ENCODE data around the gene SYNPO2. TPM values are rescaled to one million over a fixed set of nuclear protein-coding genes. Genes with fewer than 3 reads are reported as not detected.
A peak's percentile ranks its signal among the peaks of the same experiment; 100 is the strongest.

The SYNPO2 gene
- total RNA-seq, 1 experiment from 2014 or later = 0.93 TPM

DNA sequence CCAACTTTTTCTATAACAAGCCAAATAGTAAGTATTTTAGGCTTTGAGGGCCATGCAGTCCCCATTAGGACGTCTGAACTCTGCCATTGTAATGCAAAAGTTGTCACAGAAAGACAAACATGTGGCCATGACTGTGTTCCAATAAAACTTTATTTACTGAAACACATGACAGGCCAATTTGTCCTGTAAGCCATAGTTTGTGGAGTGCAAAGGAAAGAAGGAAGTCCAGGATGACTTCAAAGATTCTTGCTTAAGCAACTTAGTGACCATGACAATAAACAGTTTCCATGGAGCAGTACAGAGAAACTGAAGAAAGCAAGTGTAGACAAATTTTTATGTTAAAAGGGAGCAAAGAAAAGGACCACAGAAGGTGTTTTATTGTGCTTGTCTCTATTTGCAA lies 212.0 kb downstream of the SYNPO2 start:
- ChIA-PET CTCF (no interaction called here), RAD21 (ENCODE audit: low non-redundant PET in 1 of 2, low total read pairs in 2 of 2, uncharacterized antibody in 2 of 2, unreplicated experiment in 2 of 2) (no interaction called here), POLR2A (interaction anchor here (0.7 kb wide), 1 partner anchor 1353 kb away, joined by 4 read pairs; no protein-coding TSS in a partner anchor)
- no peak overlapping the region for H3K9ac ChIP-seq (ENCODE audit: low read length)
- H2AFZ ChIP-seq (ENCODE audit: low read depth, low read length, poor library complexity, severe bottlenecking) = peak overlapping the region; percentile 30
- no peaks in the 10 kb centered on the region for H3K9me2 ChIP-seq (ENCODE audit: insufficient read depth)
- no TSS peak for BruUV-seq (replicated peaks)
- peaks cover 3 to 19% of the 10 kb centered on the region in 2 experiments; a peak in 3 of 4 replicates for H3K4me1 ChIP-seq (ENCODE audit: control insufficient read depth in 1 of 2, insufficient read depth in 2 of 2, low read length in 2 of 2)
- ATAC-seq (no peak), DNase-seq (ENCODE audit: low read depth, low spot score) (no peak)
- H3K36me3 ChIP-seq (ENCODE audit: control insufficient read depth in 1 of 2, insufficient read depth in 2 of 2, low read length in 2 of 2) = no peaks in the 10 kb centered on the region
- intact Hi-C loops (cut with micrococcal nuclease) = loop anchor here (5.0 kb wide), 1 partner anchor 112 kb away; the partner anchor contains the start of gene USP53
- H3K4me2 ChIP-seq (ENCODE audit: low read length) = no peak overlapping the region
- no peaks in the 10 kb centered on the region for H3K79me2 ChIP-seq (ENCODE audit: insufficient read depth, low read length)
- no peak overlapping the region for H3K4me3 ChIP-seq (replicated peaks in 1 of 2; ENCODE audit: low read depth in 1 of 2, low read length in 2 of 2)
- no peak for TF ChIP-seq SIN3A (IDR thresholded peaks at IDR 0.05; ENCODE audit: low read depth)
- no peak for TF ChIP-seq EZH2phosphoT487 (IDR thresholded peaks at IDR 0.05; ENCODE audit: borderline replicate concordance)
- TF ChIP-seq EZH2 (IDR thresholded peaks at IDR 0.05) = no peak
- TF ChIP-seq SRF (IDR thresholded peaks at IDR 0.05; ENCODE audit: low read depth) = no peak
- TF ChIP-seq POLR2AphosphoS5 (IDR thresholded peaks at IDR 0.05; ENCODE audit: low read depth, low read length) = no peak
- no peak for TF ChIP-seq TCF7L2 (IDR thresholded peaks at IDR 0.05; ENCODE audit: borderline replicate concordance, extremely low read depth, insufficient read depth, insufficient read length)
- TF ChIP-seq, protein P1, sequence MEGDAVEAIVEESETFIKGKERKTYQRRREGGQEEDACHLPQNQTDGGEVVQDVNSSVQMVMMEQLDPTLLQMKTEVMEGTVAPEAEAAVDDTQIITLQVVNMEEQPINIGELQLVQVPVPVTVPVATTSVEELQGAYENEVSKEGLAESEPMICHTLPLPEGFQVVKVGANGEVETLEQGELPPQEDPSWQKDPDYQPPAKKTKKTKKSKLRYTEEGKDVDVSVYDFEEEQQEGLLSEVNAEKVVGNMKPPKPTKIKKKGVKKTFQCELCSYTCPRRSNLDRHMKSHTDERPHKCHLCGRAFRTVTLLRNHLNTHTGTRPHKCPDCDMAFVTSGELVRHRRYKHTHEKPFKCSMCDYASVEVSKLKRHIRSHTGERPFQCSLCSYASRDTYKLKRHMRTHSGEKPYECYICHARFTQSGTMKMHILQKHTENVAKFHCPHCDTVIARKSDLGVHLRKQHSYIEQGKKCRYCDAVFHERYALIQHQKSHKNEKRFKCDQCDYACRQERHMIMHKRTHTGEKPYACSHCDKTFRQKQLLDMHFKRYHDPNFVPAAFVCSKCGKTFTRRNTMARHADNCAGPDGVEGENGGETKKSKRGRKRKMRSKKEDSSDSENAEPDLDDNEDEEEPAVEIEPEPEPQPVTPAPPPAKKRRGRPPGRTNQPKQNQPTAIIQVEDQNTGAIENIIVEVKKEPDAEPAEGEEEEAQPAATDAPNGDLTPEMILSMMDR (IDR thresholded peaks at IDR 0.05 in 2 of 3, conservative IDR thresholded peaks at IDR 0.05 in 1 of 3; ENCODE audit: borderline replicate concordance in 1 of 3, insufficient read depth in 1 of 3, low read depth in 2 of 3, low read length in 2 of 3) = no peak
- no peak for TF ChIP-seq CBX3 (IDR thresholded peaks at IDR 0.05; ENCODE audit: low read depth)
- no peak for TF ChIP-seq POLR2A (IDR thresholded peaks at IDR 0.05; ENCODE audit: borderline replicate concordance, extremely low read depth, insufficient read depth, insufficient read length)
- TF ChIP-seq, protein P2, sequence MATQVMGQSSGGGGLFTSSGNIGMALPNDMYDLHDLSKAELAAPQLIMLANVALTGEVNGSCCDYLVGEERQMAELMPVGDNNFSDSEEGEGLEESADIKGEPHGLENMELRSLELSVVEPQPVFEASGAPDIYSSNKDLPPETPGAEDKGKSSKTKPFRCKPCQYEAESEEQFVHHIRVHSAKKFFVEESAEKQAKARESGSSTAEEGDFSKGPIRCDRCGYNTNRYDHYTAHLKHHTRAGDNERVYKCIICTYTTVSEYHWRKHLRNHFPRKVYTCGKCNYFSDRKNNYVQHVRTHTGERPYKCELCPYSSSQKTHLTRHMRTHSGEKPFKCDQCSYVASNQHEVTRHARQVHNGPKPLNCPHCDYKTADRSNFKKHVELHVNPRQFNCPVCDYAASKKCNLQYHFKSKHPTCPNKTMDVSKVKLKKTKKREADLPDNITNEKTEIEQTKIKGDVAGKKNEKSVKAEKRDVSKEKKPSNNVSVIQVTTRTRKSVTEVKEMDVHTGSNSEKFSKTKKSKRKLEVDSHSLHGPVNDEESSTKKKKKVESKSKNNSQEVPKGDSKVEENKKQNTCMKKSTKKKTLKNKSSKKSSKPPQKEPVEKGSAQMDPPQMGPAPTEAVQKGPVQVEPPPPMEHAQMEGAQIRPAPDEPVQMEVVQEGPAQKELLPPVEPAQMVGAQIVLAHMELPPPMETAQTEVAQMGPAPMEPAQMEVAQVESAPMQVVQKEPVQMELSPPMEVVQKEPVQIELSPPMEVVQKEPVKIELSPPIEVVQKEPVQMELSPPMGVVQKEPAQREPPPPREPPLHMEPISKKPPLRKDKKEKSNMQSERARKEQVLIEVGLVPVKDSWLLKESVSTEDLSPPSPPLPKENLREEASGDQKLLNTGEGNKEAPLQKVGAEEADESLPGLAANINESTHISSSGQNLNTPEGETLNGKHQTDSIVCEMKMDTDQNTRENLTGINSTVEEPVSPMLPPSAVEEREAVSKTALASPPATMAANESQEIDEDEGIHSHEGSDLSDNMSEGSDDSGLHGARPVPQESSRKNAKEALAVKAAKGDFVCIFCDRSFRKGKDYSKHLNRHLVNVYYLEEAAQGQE (IDR thresholded peaks at IDR 0.05; ENCODE audit: low read depth) = no peak
- TF ChIP-seq RAD21 (IDR thresholded peaks at IDR 0.05; ENCODE audit: low read depth) = no peak
- TF ChIP-seq, protein P3, sequence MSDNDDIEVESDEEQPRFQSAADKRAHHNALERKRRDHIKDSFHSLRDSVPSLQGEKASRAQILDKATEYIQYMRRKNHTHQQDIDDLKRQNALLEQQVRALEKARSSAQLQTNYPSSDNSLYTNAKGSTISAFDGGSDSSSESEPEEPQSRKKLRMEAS (IDR thresholded peaks at IDR 0.05) = no peak
- no peak for TF ChIP-seq EGR1 (IDR thresholded peaks at IDR 0.05; ENCODE audit: low read depth)
- H3K27ac ChIP-seq (ENCODE audit: low read depth, low read length) = no peak overlapping the region
- H4K20me1 ChIP-seq (ENCODE audit: insufficient read depth) = no peaks in the 10 kb centered on the region
- H3K27me3 ChIP-seq (ENCODE audit: insufficient read depth, low read length) = no peaks in the 10 kb centered on the region
- H3K9me3 ChIP-seq (ENCODE audit: control insufficient read depth in 1 of 2, insufficient read depth in 1 of 2, low read depth in 1 of 2, low read length in 2 of 2) = no peaks in the 10 kb centered on the region
